Immature natural killer cell (primary cell): Measurements from ENCODE around the gene MYOF. TPM values are rescaled to one million over a fixed set of nuclear protein-coding genes. Genes with fewer than 3 reads are reported as not detected.
"Not testable (repeated sequence)": the region's sequence is repeated elsewhere in the genome, so short reads cannot be mapped to it uniquely, and the experiment has no call there.

Source experiments
- DNase-seq, 3 donors: peaks; one replicate each; pipeline ENCODE4 v3.0.0; 2022; ENCODE audit warnings: mixed read lengths in 1 of 3
- H3K27ac Mint-ChIP-seq, 6 donors: one replicate each; pipeline ENCODE4 v1.8.0; 2020; ENCODE audit warnings: mixed read lengths in 6 of 6, mild to moderate bottlenecking in 5 of 6, inconsistent platforms in 4 of 6, moderate library complexity in 3 of 6
- H3K27me3 Mint-ChIP-seq, 3 donors: one replicate each; pipeline ENCODE4 v1.8.0; 2020 to 2021; ENCODE audit warnings: low read depth in 3 of 3, mild to moderate bottlenecking in 3 of 3, mixed read lengths in 3 of 3, moderate library complexity in 3 of 3, inconsistent platforms in 1 of 3
- H3K36me3 Mint-ChIP-seq, 3 donors: one replicate each; pipeline ENCODE4 v1.8.0; 2020; ENCODE audit warnings: mixed read lengths in 3 of 3, inconsistent platforms in 2 of 3, mild to moderate bottlenecking in 2 of 3
- H3K4me1 Mint-ChIP-seq, 2 donors: one replicate each; pipeline ENCODE4 v1.8.0; 2020; ENCODE audit warnings: inconsistent platforms in 2 of 2, mild to moderate bottlenecking in 2 of 2, mixed read lengths in 2 of 2, moderate library complexity in 1 of 2
- H3K4me3 Mint-ChIP-seq, 5 donors: one replicate each; pipeline ENCODE4 v1.8.0; 2020; ENCODE audit warnings: mild to moderate bottlenecking in 5 of 5, mixed read lengths in 5 of 5, inconsistent platforms in 3 of 5, moderate library complexity in 3 of 5
- H3K9me3 Mint-ChIP-seq, 6 donors: one replicate each; pipeline ENCODE4 v1.8.0; 2020; ENCODE audit warnings: mild to moderate bottlenecking in 6 of 6, mixed read lengths in 6 of 6, inconsistent platforms in 4 of 6, moderate library complexity in 3 of 6
- polyA plus RNA-seq, 3 donors: library from polyadenylated mRNA; unstranded; fragments of 300-500 nt; fragmentation: Illumina TruSeq; gene quantifications; one replicate each; pipeline ENCODE4 v1.2.3, GENCODE V29; 2021

MYOF gene
- polyA plus RNA-seq, 3 donors from 2014 or later, result 0.21 to 0.33 TPM; not detected in 1

GRCh38 chr10:93342366-93342765 lies 139.8 kb downstream of the MYOF start:
- Mint-ChIP-seq H3K27me3 (peaks cover 0 to 2% (median 0%) of the 10 kb centered on the region in 3 donors), H3K9me3 (no peaks in the 10 kb centered on the region), H3K27ac (no peak overlapping the region), H3K36me3 (no peaks in the 10 kb centered on the region), H3K4me3 (no peak overlapping the region), H3K4me1 (no peaks in the 10 kb centered on the region)
- DNase-seq, result no peak

- Mint-ChIP-seq H3K4me1 (no peaks in the 10 kb centered on the region), H3K9me3 (no peaks in the 10 kb centered on the region), H3K27ac (no peak overlapping the region), H3K36me3 (no peaks in the 10 kb centered on the region), H3K27me3 (peaks cover 0 to 5% (median 1%) of the 10 kb centered on the region in 3 donors), H3K4me3 (no peak overlapping the region)
- no peak for DNase-seq
Observed at GRCh38 chr10:93337309-93337721, 144.8 kb downstream of the MYOF start.

GRCh38 chr10:93336678-93337077 lies 145.5 kb downstream of the MYOF start:
- no peak for DNase-seq
- Mint-ChIP-seq H3K27ac (no peak overlapping the region), H3K9me3 (no peaks in the 10 kb centered on the region), H3K36me3 (no peaks in the 10 kb centered on the region), H3K4me3 (no peak overlapping the region), H3K4me1 (no peaks in the 10 kb centered on the region), H3K27me3 (peaks cover 0 to 5% (median 1%) of the 10 kb centered on the region in 3 donors)

- no peak for DNase-seq
- Mint-ChIP-seq H3K4me3 (no peak overlapping the region), H3K36me3 (no peaks in the 10 kb centered on the region)
Observed at GRCh38 chr10:93336110-93336509, 146.0 kb downstream of the MYOF start.

GRCh38 chr10:93334901-93335327 lies 147.2 kb downstream of the MYOF start:
- no peak overlapping the region for H3K27ac Mint-ChIP-seq
- no peaks in the 10 kb centered on the region for H3K36me3 Mint-ChIP-seq
- H3K27me3 Mint-ChIP-seq, result peaks cover 0 to 5% (median 1%) of the 10 kb centered on the region in 3 donors

More at GRCh38 chr10:93336110-93336509, 146.0 kb downstream of the MYOF start:
- H3K27ac Mint-ChIP-seq, result no peak overlapping the region
- H3K9me3 Mint-ChIP-seq, result no peaks in the 10 kb centered on the region
- no peaks in the 10 kb centered on the region for H3K4me1 Mint-ChIP-seq
- peaks cover 0 to 5% (median 1%) of the 10 kb centered on the region in 3 donors for H3K27me3 Mint-ChIP-seq

GRCh38 chr10:93334181-93334580 lies 148.0 kb downstream of the MYOF start:
- no peaks in the 10 kb centered on the region for H3K4me1 Mint-ChIP-seq
- no peak overlapping the region for H3K27ac Mint-ChIP-seq

More at GRCh38 chr10:93334901-93335327, 147.2 kb downstream of the MYOF start:
- DNase-seq, result no peak
- no peaks in the 10 kb centered on the region for H3K4me1 Mint-ChIP-seq
- H3K9me3 Mint-ChIP-seq, result no peaks in the 10 kb centered on the region
- H3K4me3 Mint-ChIP-seq, result no peak overlapping the region

GRCh38 chr10:93333278-93333978 lies 148.7 kb downstream of the MYOF start:
- Mint-ChIP-seq H3K4me3 (no peak overlapping the region), H3K9me3 (no peaks in the 10 kb centered on the region), H3K27me3 (peaks cover 0 to 6% (median 1%) of the 10 kb centered on the region in 3 donors), H3K4me1 (no peaks in the 10 kb centered on the region), H3K36me3 (no peaks in the 10 kb centered on the region), H3K27ac (no peak overlapping the region)
- no peak for DNase-seq

More at GRCh38 chr10:93334181-93334580, 148.0 kb downstream of the MYOF start:
- Mint-ChIP-seq H3K36me3 (no peaks in the 10 kb centered on the region), H3K9me3 (no peaks in the 10 kb centered on the region), H3K27me3 (peaks cover 0 to 5% (median 1%) of the 10 kb centered on the region in 3 donors), H3K4me3 (no peak overlapping the region)
- no peak for DNase-seq

GRCh38 chr10:93330824-93331223 lies 151.3 kb downstream of the MYOF start:
- DNase-seq, result no peak
- Mint-ChIP-seq H3K4me3 (no peak overlapping the region), H3K27me3 (peaks cover 1 to 6% (median 2%) of the 10 kb centered on the region in 3 donors), H3K27ac (no peak overlapping the region), H3K4me1 (no peaks in the 10 kb centered on the region), H3K9me3 (no peaks in the 10 kb centered on the region), H3K36me3 (no peaks in the 10 kb centered on the region)

GRCh38 chr10:93319896-93320295 lies 162.2 kb downstream of the MYOF start:
- no peak overlapping the region for H3K27ac Mint-ChIP-seq
- H3K4me3 Mint-ChIP-seq, result no peak overlapping the region

GRCh38 chr10:93319096-93319495 lies 163.0 kb downstream of the MYOF start:
- Mint-ChIP-seq H3K4me3 (no peak overlapping the region), H3K9me3 (no peaks in the 10 kb centered on the region), H3K27ac (no peak overlapping the region), H3K4me1 (no peaks in the 10 kb centered on the region), H3K36me3 (no peaks in the 10 kb centered on the region), H3K27me3 (peaks cover 2 to 7% (median 3%) of the 10 kb centered on the region in 3 donors)
- DNase-seq, result no peak

More at GRCh38 chr10:93319896-93320295, 162.2 kb downstream of the MYOF start:
- Mint-ChIP-seq H3K36me3 (no peaks in the 10 kb centered on the region), H3K4me1 (no peaks in the 10 kb centered on the region), H3K9me3 (no peaks in the 10 kb centered on the region), H3K27me3 (peaks cover 3 to 7% (median 3%) of the 10 kb centered on the region in 3 donors)
- no peak for DNase-seq

GRCh38 chr10:93315246-93315645 lies 166.9 kb downstream of the MYOF start:
- Mint-ChIP-seq H3K27ac (no peak overlapping the region), H3K4me1 (no peaks in the 10 kb centered on the region), H3K27me3 (peaks cover 2 to 5% (median 3%) of the 10 kb centered on the region in 3 donors), H3K36me3 (no peaks in the 10 kb centered on the region), H3K4me3 (no peak overlapping the region), H3K9me3 (no peaks in the 10 kb centered on the region)
- DNase-seq, result no peak

GRCh38 chr10:93314656-93315055 lies 167.5 kb downstream of the MYOF start:
- H3K27me3 Mint-ChIP-seq, H3K4me1 Mint-ChIP-seq, H3K4me3 Mint-ChIP-seq, DNase-seq, H3K27ac Mint-ChIP-seq, H3K9me3 Mint-ChIP-seq, H3K36me3 Mint-ChIP-seq: not testable (repeated sequence)

GRCh38 chr10:93313798-93314197 lies 168.3 kb downstream of the MYOF start:
- peaks cover 3 to 6% (median 5%) of the 10 kb centered on the region in 3 donors for H3K27me3 Mint-ChIP-seq
- no peaks in the 10 kb centered on the region for H3K36me3 Mint-ChIP-seq
- no peaks in the 10 kb centered on the region for H3K4me1 Mint-ChIP-seq
- DNase-seq, result no peak
- H3K27ac Mint-ChIP-seq, result no peak overlapping the region
- H3K9me3 Mint-ChIP-seq, result no peaks in the 10 kb centered on the region
- no peak overlapping the region for H3K4me3 Mint-ChIP-seq

GRCh38 chr10:93309062-93309461 lies 173.1 kb downstream of the MYOF start:
- no peaks in the 10 kb centered on the region for H3K4me1 Mint-ChIP-seq
- peaks cover 0 to 7% (median 6%) of the 10 kb centered on the region in 3 donors for H3K27me3 Mint-ChIP-seq
- no peak overlapping the region for H3K4me3 Mint-ChIP-seq
- H3K27ac Mint-ChIP-seq, result no peak overlapping the region
- no peaks in the 10 kb centered on the region for H3K9me3 Mint-ChIP-seq
- DNase-seq, result no peak
- H3K36me3 Mint-ChIP-seq, result no peaks in the 10 kb centered on the region

- DNase-seq, result no peak
- no peaks in the 10 kb centered on the region for H3K4me1 Mint-ChIP-seq
- H3K27ac Mint-ChIP-seq, result no peak overlapping the region
- no peak overlapping the region for H3K4me3 Mint-ChIP-seq
- H3K36me3 Mint-ChIP-seq, result no peaks in the 10 kb centered on the region
- H3K9me3 Mint-ChIP-seq, result no peaks in the 10 kb centered on the region
- H3K27me3 Mint-ChIP-seq, result peaks cover 3 to 12% (median 8%) of the 10 kb centered on the region in 3 donors
Observed at GRCh38 chr10:93305122-93305521, 177.0 kb downstream of the MYOF start.
